GM12801 (cell line): ENCODE data around the gene GDF7.

Experiments
- CTCF ChIP-seq: IDR thresholded peaks from one replicate; pipeline ENCODE4 v1.5.1; 2011; ENCODE audit warnings: control low read depth; ENCODE audit not compliant: insufficient read length; ENCODE audit errors: extremely low read depth

GDF7 gene

GRCh38 chr2:20652673-20653575 is 14.0 kb upstream of the GDF7 start:
- TF ChIP-seq CTCF = no peak

GRCh38 chr2:20653695-20654534 is 13.0 kb upstream of the GDF7 start:
- TF ChIP-seq CTCF = no peak

GRCh38 chr2:20654535-20654813 is 12.5 kb upstream of the GDF7 start:
- no peak for TF ChIP-seq CTCF

GRCh38 chr2:20656561-20656960 is 10.4 kb upstream of the GDF7 start:
- no peak for TF ChIP-seq CTCF

DNA sequence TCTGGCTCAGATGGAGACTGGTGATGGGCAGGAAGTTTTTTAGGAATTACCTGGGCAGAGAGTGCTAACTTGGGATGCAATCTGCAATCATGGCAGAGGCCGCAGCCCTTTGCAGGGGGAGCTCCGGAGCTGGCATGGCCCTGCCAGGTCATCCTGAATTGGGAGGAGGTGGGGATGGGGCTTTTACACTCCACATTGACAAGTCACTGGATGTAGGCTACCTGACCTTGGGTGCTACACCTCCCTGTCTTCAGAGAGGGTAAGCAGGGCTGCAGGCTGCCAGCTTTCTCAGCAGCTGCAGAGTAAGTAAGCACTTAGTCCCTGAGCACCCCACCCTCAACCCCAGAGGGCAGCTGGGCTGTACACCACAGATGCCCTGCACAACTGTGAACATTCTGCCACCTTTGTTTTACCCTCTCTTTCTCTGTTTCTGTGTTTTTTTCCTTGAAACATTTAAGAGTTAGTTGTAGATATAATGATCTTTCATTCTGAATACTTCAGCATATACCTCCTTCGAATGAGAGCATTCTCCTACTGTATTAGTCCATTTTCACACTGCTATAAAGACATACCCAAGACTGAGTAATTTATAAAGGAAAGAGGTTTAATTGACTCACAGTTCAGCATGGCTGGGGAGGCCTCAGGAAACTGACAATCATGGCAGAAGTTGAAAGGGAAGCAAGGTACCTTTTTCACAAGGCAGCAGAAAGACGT is 9.3 kb upstream of the GDF7 start:
- TF ChIP-seq CTCF = no peak

DNA sequence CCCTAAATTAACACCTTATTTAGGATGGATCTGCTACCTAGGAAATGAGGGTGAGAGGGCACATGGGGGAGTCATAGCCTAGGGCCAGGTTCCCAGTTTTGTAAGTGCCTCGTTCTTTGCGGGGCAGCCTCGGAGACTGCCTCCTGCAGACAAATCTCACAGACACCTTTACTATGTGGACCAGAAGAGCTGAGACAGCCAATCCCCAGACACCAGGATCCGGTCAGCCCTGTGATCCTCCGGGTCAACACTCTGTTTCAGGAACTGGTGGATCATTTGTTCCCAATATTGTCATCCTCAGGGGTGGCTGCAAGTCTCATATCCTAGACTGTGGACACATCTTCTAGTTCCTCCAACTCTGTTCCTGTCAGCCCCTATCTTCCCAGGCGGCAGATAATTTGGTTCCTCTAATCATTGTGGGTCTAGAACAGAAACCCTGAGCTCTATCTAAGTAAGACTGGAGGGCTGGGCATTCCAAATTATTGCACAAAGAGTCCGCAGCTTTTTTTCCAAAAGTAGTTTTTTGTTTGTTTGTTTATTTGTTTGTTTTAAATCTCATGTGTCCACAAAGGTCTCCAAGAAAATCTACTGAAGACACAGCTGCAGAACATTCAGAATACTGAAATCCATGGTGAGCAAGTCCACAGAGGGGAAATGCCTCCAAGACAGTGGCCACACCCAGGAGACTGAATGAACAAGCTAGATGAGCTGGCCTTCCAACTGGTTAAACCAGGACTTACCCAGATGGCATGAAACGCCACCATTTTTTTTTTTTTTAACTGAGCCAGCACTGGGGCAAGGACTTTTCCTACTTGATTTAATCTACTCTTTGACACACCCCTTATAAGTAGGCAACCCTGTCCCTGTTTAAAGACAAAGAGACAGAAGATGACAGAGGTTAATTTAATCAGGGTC is 6.2 kb upstream of the GDF7 start:
- TF ChIP-seq CTCF = no peak
